Endothelial cell of umbilical vein (primary cell): ENCODE results near the gene AUTS2. TPM values are rescaled to one million over a fixed set of nuclear protein-coding genes. Genes with fewer than 3 reads are reported as not detected.

ENCODE experiments used
- BruUV-seq: library from RNA; stranded (reverse); fragments of 400-500 nt; replicated peaks from 2 replicates; lab custom pipeline; 2021; lab: Mats Ljungman, UMichigan
- CTCF ChIA-PET: fragments of 300-600, 350-600 bp; sonication (Branson Sonifier 250); formaldehyde crosslinking; loops from one replicate; lab custom pipeline; 2021; ENCODE audit warnings: antibody characterized with exemption, inconsistent platforms; lab: Charles Lee
- POLR2A ChIA-PET: fragments of 300-600, 350-600 bp; sonication (Branson Sonifier 250); formaldehyde crosslinking; loops from one replicate; lab custom pipeline; 2021; ENCODE audit warnings: antibody characterized with exemption, inconsistent platforms; lab: Charles Lee
- DNase-seq: peaks from one replicate; pipeline ENCODE4 v3.0.0-alpha.2; 2011; ENCODE audit warnings: low read depth, low spot score
- FAIRE-seq: peaks from 2 replicates; lab custom pipeline; 2011; peaks lifted over from hg19 to GRCh38; lab: Jason Lieb, UNC
- H2AFZ ChIP-seq: 2 replicates; pipeline ENCODE4 v1.6.0; 2012; ENCODE audit warnings: low read depth, low read length, control low read depth, inconsistent platforms
- H3K27ac ChIP-seq: 2 replicates; pipeline ENCODE4 v1.5.1; 2011; ENCODE audit warnings: low read depth, mild to moderate bottlenecking, control low read depth, low read length, moderate library complexity; ENCODE audit not compliant: insufficient read depth
- H3K27me3 ChIP-seq, 2 experiments: 2 replicates each; pipeline versions ENCODE4 v1.6.0 to v1.6.1; 2011; ENCODE audit warnings: low read length in 2 of 2, mixed read lengths in 1 of 2; ENCODE audit not compliant: control insufficient read depth in 2 of 2, insufficient read depth in 2 of 2
- H3K36me3 ChIP-seq, 2 experiments: 2 replicates in 1 of 2; 3 replicates in 1 of 2; pipeline ENCODE4 v1.5.1; 2011; ENCODE audit warnings: low read length in 2 of 2, mild to moderate bottlenecking in 1 of 2, moderate library complexity in 1 of 2; ENCODE audit not compliant: control insufficient read depth in 2 of 2, insufficient read depth in 2 of 2; ENCODE audit errors: extremely low read depth in 1 of 2
- H3K4me1 ChIP-seq: 3 replicates; pipeline ENCODE4 v1.5.1; 2011; ENCODE audit warnings: mild to moderate bottlenecking, low read length; ENCODE audit not compliant: control insufficient read depth, insufficient read depth; ENCODE audit errors: extremely low read depth
- H3K4me2 ChIP-seq: 2 replicates; pipeline ENCODE4 v1.6.1; 2011; ENCODE audit warnings: low read length, control low read depth, mixed read lengths; ENCODE audit not compliant: insufficient read depth
- H3K4me3 ChIP-seq, 3 experiments: fragments of 200-600 bp in 1 of 3; sonication (generic), shearing (Covaris generic) in 1 of 3; replicated peaks in 1 of 3; 2 replicates each; pipeline ENCODE4 v1.5.1; 2011 to 2016; ENCODE audit warnings: control low read depth in 3 of 3, low read length in 3 of 3, mild to moderate bottlenecking in 2 of 3, inconsistent platforms in 1 of 3, low read depth in 1 of 3, moderate library complexity in 1 of 3; ENCODE audit not compliant: insufficient read depth in 1 of 3
- H3K79me2 ChIP-seq: 2 replicates; pipeline ENCODE4 v1.6.0; 2012; ENCODE audit warnings: low read length, inconsistent platforms; ENCODE audit not compliant: control insufficient read depth, insufficient read depth
- H3K9ac ChIP-seq: replicated peaks from 2 replicates; pipeline ENCODE3; 2011; ENCODE audit warnings: low read length, control low read depth; ENCODE audit not compliant: insufficient read depth; ENCODE audit errors: extremely low read depth
- H3K9me1 ChIP-seq: replicated peaks from 3 replicates; pipeline ENCODE4 v1.6.0; 2011; ENCODE audit warnings: mild to moderate bottlenecking, low read length; ENCODE audit not compliant: control insufficient read depth, insufficient read depth; ENCODE audit errors: extremely low read depth
- H3K9me3 ChIP-seq: replicated peaks from 2 replicates; pipeline ENCODE4 v1.5.1; 2012; ENCODE audit warnings: low read length, inconsistent platforms; ENCODE audit not compliant: control insufficient read depth, insufficient read depth
- H4K20me1 ChIP-seq: replicated peaks from 2 replicates; pipeline ENCODE3; 2011; ENCODE audit warnings: mild to moderate bottlenecking, low read length; ENCODE audit not compliant: control insufficient read depth, insufficient read depth; ENCODE audit errors: extremely low read depth
- CTCF ChIP-seq, 2 donors: IDR thresholded peaks; 1 replicate in 1 of 2; 2 replicates in 1 of 2; pipeline ENCODE4 v1.5.1; 2011; ENCODE audit warnings: low read length in 2 of 2, mild to moderate bottlenecking in 2 of 2, moderate library complexity in 2 of 2, control low read depth in 1 of 2, inconsistent platforms in 1 of 2, low read depth in 1 of 2; ENCODE audit not compliant: insufficient read depth in 1 of 2; ENCODE audit errors: extremely low read depth in 1 of 2
- EZH2 ChIP-seq: IDR thresholded peaks from 2 replicates; pipeline ENCODE4 v1.6.1; 2012; ENCODE audit warnings: borderline replicate concordance, low read depth, mild to moderate bottlenecking, moderate library complexity, low read length, inconsistent platforms; ENCODE audit not compliant: severe bottlenecking
- FOS ChIP-seq: IDR thresholded peaks from 2 replicates; pipeline ENCODE4 v1.6.1; 2011; ENCODE audit warnings: mild to moderate bottlenecking, low read length, moderate library complexity, borderline replicate concordance; ENCODE audit not compliant: insufficient read depth
- GATA2 ChIP-seq: IDR thresholded peaks from 2 replicates; pipeline ENCODE4 v1.7.0; 2011; ENCODE audit warnings: low read depth, mild to moderate bottlenecking, moderate library complexity, mixed read lengths, low read length; ENCODE audit not compliant: insufficient read length, insufficient read depth
- JUN ChIP-seq: IDR thresholded peaks from 2 replicates; pipeline ENCODE4 v1.6.1; 2011; ENCODE audit warnings: borderline replicate concordance, low read depth; ENCODE audit not compliant: insufficient read length, insufficient read depth
- MAX ChIP-seq: IDR thresholded peaks from 2 replicates; pipeline ENCODE4 v1.6.1; 2011; ENCODE audit not compliant: insufficient read depth, insufficient read length
- MYC ChIP-seq: IDR thresholded peaks from one replicate; pipeline ENCODE4 v1.6.1; 2011; ENCODE audit warnings: mild to moderate bottlenecking, low read depth, low read length
- POLR2A ChIP-seq: IDR thresholded peaks from 2 replicates; pipeline ENCODE4 v1.6.1; 2012; ENCODE audit warnings: low read depth, mild to moderate bottlenecking, control low read depth, low read length
- POLR2AphosphoS5 ChIP-seq: IDR thresholded peaks from 2 replicates; pipeline ENCODE4 v1.6.1; 2012; ENCODE audit warnings: low read depth, mild to moderate bottlenecking, control low read depth, low read length, moderate library complexity; ENCODE audit not compliant: insufficient read depth
- dilution Hi-C: fragments of 300-500 bp; cut with MboI; formaldehyde crosslinking; loops from one replicate; pipeline ENCODE4 v1.15.0; 2019; ENCODE audit warnings: low sequenced_read_pairs; ENCODE audit not compliant: extremely low pct_ligation_motif_present
- intact Hi-C: fragments of 100-400 bp; cut with micrococcal nuclease; formaldehyde crosslinking; loops from one replicate; pipeline ENCODE4 v1.10.0; 2022
- polyA plus RNA-seq, 4 experiments: library from polyadenylated mRNA; depleted of rRNA in 3 of 4; stranded (reverse) in 3 of 4; unstranded in 1 of 4; fragments of >200 nt; gene quantifications; 2 replicates each; pipeline versions ENCODE4 v1.2.1 to v1.2.3, GENCODE V29; 2011 to 2012; ENCODE audit warnings: missing spikeins in 1 of 4
- total RNA-seq: library from RNA; stranded (reverse); gene quantifications from 2 replicates; pipeline ENCODE4 v1.2.3, GENCODE V29; 2021

The AUTS2 gene
- total and polyA plus RNA-seq, 2 donors (not counting 3 experiments of a cell fraction or from before 2014, with no cell fraction given) = 0.59 to 8.0 TPM

GRCh38 chr7:70131817-70132216 is 533.5 kb downstream of the AUTS2 start:
- DNase-seq = no peak
- Histone ChIP-seq H3K9ac (no peak overlapping the region), H2AFZ (no peak overlapping the region), H3K36me3 (no peaks in the 10 kb centered on the region), H3K4me2 (no peak overlapping the region), H3K4me1 (no peaks in the 10 kb centered on the region), H3K27ac (no peak overlapping the region), H3K9me3 (no peaks in the 10 kb centered on the region), H3K4me3 (no peak overlapping the region), H3K9me1 (no peaks in the 10 kb centered on the region), H3K79me2 (no peaks in the 10 kb centered on the region), H3K27me3 (no peaks in the 10 kb centered on the region), H4K20me1 (no peaks in the 10 kb centered on the region)
- no TSS peak for BruUV-seq
- ChIA-PET CTCF (no interaction called here), POLR2A (no interaction called here)
- intact Hi-C loops (no loop called here), dilution Hi-C loops (no loop called here)
- no peak for FAIRE-seq
- TF ChIP-seq MYC (no peak), GATA2 (no peak), POLR2AphosphoS5 (no peak), FOS (no peak), JUN (no peak), MAX (no peak), EZH2 (no peak), POLR2A (no peak), CTCF (IDR thresholded peaks at IDR 0.05; ENCODE audit: extremely low read depth in 1 of 2, insufficient read depth in 1 of 2, low read depth in 1 of 2, low read length in 2 of 2) (no peak)
